ENCODE measurements around the gene PSMD3.
"Not testable (repeated sequence)": the region's sequence is repeated elsewhere in the genome, so short reads cannot be mapped to it uniquely, and the experiment has no call there.

PSMD3 gene

GRCh38 chr17:39980351-39981206, at the start of gene PSMD3:
TSS of gene PSMD3 (plus strand) at chr17:39980807. CDS start at chr17:39980971, 164 bp downstream.
- DNase-seq = peak; percentile 96

GRCh38 chr17:39933912-39934311, 46.7 kb upstream of the PSMD3 start:
- no peak for DNase-seq

GRCh38 chr17:39934324-39934723, 46.3 kb upstream of the PSMD3 start:
- no peak for DNase-seq

GRCh38 chr17:39935909-39936308, 44.7 kb upstream of the PSMD3 start:
- no peak for DNase-seq

GRCh38 chr17:39937447-39937846, 43.2 kb upstream of the PSMD3 start:
- DNase-seq = no peak

- DNase-seq = no peak
Measured at GRCh38 chr17:39938140-39938869, 42.3 kb upstream of the PSMD3 start.

GRCh38 chr17:39939106-39939505, 41.5 kb upstream of the PSMD3 start:
- no peak for DNase-seq

GRCh38 chr17:39939588-39940419, 40.8 kb upstream of the PSMD3 start:
- DNase-seq = no peak

GRCh38 chr17:39943702-39944392, 36.8 kb upstream of the PSMD3 start:
- no peak for DNase-seq

- no peak for DNase-seq
Measured at GRCh38 chr17:39944393-39944711, 36.3 kb upstream of the PSMD3 start.

GRCh38 chr17:39946551-39947330, 33.9 kb upstream of the PSMD3 start:
- DNase-seq = no peak

GRCh38 chr17:39948489-39948828, 32.1 kb upstream of the PSMD3 start:
- DNase-seq = not testable (repeated sequence)

- no peak for DNase-seq
Measured at GRCh38 chr17:39949028-39949427, 31.6 kb upstream of the PSMD3 start.

GRCh38 chr17:39950871-39951348, 29.7 kb upstream of the PSMD3 start:
- no peak for DNase-seq

- no peak for DNase-seq
Measured at GRCh38 chr17:39951924-39952679, 28.5 kb upstream of the PSMD3 start.

- DNase-seq = peak; percentile 86
Measured at GRCh38 chr17:39952680-39953470, 27.7 kb upstream of the PSMD3 start.

GRCh38 chr17:39953471-39953888, 27.1 kb upstream of the PSMD3 start:
- no peak for DNase-seq

GRCh38 chr17:39954876-39955275, 25.7 kb upstream of the PSMD3 start:
- no peak for DNase-seq

GRCh38 chr17:39955726-39956225, 24.8 kb upstream of the PSMD3 start:
- no peak for DNase-seq

- DNase-seq = no peak
Measured at GRCh38 chr17:39960524-39961041, 20.0 kb upstream of the PSMD3 start.

All from stimulated activated CD4-positive, alpha-beta T cell treated with anti-CD3 and anti-CD28 coated beads, Interleukin-12 subunit alpha, Interleukin-12 subunit beta, amount 100 ng/mL, for 4 hours (primary cell).